Measurements from ENCODE around the gene PRKAG2.
"Not testable (repeated sequence)": the region's sequence is repeated elsewhere in the genome, so short reads cannot be mapped to it uniquely, and the experiment has no call there.

PRKAG2 gene

DNA sequence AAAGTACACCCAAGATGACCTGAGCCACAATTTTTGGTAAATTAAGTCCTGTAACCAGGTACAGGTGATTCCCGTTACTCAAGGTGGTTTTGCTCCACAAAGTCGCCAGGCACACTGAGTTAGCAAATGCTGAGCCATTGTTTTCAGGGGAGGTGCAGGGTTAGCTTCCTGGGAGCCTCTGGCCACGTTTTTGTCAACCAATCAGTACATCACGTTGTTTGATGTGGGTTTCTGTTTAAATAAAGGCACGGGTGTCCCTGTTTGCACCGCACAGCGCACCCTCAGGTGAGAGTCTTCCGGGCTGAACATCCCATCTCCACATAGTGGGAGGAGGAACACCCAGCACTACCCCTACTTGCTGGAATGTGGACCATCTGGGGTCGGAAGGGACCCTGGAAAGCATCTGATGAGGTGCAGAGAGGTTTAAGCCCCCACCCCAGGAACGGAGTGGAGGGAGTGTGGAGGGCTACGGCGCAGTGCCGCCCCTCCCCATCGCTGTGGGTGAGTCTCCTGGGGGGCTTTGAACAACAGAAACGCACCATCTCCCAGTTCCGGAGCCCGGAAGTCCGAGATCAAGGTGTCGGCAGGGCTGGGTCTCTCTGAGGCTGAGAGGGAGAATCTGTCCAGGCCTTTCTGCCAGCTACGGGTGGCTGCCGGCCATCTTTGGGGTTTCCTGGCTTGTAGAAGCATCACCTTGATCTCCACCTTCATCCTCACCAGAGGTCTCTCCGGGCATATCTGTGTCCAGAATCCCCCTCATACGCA is 42.5 kb downstream of the PRKAG2 start:
- TF ChIP-seq JUND (IDR thresholded peaks at IDR 0.05; ENCODE audit: low read depth): no peak
- DNase-seq (ENCODE audit: low read depth in 1 of 2, low spot score in 1 of 2): no peak
- in situ Hi-C loops (cut with HindIII; ENCODE audit: low pct_unique_long_range_greater_than_20kb, low sequenced_read_pairs): no loop called here

DNA sequence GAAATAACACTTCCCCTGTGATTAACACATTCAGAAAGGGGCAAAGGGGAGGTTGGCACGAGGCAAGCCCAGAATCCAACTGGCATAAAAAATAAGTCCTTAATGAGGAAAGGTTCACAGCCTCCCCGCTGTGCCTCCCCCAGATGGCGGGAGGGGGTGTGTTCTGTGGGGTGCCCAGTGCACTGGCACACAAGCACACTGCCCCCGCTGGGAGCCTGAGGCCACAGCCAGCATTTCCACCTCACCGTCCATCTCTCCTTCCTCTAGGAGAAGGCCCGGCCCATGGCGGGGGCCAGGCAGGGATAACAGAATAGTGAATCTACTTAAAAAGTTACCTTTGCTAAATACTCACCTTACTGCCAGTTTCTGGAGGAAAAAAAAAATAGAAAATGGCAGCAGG is 43.2 kb downstream of the PRKAG2 start:
- in situ Hi-C loops (cut with HindIII; ENCODE audit: low pct_unique_long_range_greater_than_20kb, low sequenced_read_pairs): no loop called here
- no peak for TF ChIP-seq JUND (IDR thresholded peaks at IDR 0.05; ENCODE audit: low read depth)
- no peak for DNase-seq (ENCODE audit: low read depth in 1 of 2, low spot score in 1 of 2)

DNA sequence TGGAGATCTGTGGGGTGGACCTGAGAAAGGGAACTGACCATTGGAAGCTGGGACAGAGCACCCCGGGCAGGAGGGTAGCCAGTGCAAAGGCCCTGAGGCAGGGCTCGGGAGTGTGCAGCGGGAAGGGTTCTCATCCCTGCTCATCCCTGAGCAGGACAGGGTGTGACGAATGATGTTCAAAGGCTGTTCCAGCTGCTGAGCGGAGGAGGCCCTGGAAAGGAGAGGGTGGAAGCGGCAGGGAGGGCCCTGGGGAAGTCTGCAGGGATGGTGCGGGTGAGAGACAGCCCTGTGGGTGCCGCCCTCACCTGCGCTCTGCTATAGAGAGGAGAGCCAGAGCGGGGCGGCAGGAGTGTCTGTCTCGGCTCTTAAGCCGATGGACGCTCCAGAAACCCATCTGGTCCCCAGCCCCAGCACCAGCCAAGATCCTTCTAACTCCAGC is 43.7 kb downstream of the PRKAG2 start:
- DNase-seq (ENCODE audit: low read depth in 1 of 2, low spot score in 1 of 2): no peak
- in situ Hi-C loops (cut with HindIII; ENCODE audit: low pct_unique_long_range_greater_than_20kb, low sequenced_read_pairs): no loop called here
- TF ChIP-seq JUND (IDR thresholded peaks at IDR 0.05; ENCODE audit: low read depth): no peak

DNA sequence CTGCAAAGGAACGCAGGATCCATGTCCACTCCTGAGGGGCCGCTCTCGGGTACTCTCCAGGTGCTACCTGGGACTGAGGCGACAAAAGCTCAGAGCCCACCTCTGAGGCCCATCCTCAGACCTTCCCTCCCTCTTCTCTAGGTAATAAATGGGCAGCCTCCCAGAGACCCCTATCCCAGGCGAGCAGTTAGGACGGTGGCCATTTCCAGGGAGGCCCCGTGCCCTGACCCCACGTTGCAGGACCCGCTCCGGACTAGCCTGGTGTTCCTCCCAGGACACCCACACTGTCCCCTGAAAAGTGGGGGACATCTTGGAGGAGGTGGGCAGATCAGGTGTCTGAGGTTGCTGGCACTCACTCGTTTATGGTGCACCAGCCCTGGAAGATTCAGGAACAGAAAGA is 44.3 kb downstream of the PRKAG2 start:
- no peak for DNase-seq (ENCODE audit: low read depth in 1 of 2, low spot score in 1 of 2)
- TF ChIP-seq JUND (IDR thresholded peaks at IDR 0.05; ENCODE audit: low read depth): no peak
- in situ Hi-C loops (cut with HindIII; ENCODE audit: low pct_unique_long_range_greater_than_20kb, low sequenced_read_pairs): no loop called here

DNA sequence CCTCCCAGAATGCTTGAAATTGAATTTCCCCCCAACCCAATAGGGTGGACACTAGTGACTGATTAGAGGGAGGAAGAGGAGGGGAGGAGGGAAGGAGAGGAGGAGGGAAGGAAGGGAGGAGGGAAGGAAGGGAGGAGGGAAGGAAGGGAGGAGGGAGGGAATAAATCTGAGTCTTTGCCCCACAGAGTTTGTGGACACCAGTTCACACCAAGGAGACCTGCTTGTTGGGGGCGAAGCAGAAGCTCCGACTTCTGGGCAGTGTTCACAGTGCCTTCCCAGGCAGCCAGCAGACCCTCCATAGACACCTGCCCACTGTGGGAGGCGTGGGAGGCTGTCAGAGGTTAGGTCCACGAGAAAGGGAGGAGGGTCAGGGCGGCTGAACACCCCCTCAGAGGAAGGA is 44.8 kb downstream of the PRKAG2 start:
- TF ChIP-seq JUND (IDR thresholded peaks at IDR 0.05; ENCODE audit: low read depth): no peak
- in situ Hi-C loops (cut with HindIII; ENCODE audit: low pct_unique_long_range_greater_than_20kb, low sequenced_read_pairs): no loop called here
- no peak for DNase-seq (ENCODE audit: low read depth in 1 of 2, low spot score in 1 of 2)

DNA sequence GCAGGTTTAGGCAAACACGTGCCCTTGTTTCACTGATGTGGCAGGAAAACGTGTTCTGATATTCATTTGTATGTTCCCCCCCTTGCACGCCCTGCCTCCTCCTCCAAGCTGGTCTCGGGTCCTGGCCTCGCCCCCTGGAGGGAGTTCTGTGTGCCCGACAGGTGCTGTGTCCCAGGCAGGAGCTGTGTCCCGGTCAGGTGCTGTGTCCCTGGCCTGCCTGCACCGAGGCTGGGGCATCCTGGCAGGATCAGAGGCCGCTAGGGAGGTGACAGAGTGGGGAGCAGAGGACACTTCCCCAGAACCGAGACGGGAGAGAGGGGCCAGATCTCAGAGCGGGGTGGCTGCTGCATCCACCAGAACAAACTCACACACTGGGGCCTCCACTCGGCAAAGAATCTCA is 45.3 kb downstream of the PRKAG2 start:
- no peak for DNase-seq (ENCODE audit: low read depth in 1 of 2, low spot score in 1 of 2)
- in situ Hi-C loops (cut with HindIII; ENCODE audit: low pct_unique_long_range_greater_than_20kb, low sequenced_read_pairs): no loop called here
- no peak for TF ChIP-seq JUND (IDR thresholded peaks at IDR 0.05; ENCODE audit: low read depth)

DNA sequence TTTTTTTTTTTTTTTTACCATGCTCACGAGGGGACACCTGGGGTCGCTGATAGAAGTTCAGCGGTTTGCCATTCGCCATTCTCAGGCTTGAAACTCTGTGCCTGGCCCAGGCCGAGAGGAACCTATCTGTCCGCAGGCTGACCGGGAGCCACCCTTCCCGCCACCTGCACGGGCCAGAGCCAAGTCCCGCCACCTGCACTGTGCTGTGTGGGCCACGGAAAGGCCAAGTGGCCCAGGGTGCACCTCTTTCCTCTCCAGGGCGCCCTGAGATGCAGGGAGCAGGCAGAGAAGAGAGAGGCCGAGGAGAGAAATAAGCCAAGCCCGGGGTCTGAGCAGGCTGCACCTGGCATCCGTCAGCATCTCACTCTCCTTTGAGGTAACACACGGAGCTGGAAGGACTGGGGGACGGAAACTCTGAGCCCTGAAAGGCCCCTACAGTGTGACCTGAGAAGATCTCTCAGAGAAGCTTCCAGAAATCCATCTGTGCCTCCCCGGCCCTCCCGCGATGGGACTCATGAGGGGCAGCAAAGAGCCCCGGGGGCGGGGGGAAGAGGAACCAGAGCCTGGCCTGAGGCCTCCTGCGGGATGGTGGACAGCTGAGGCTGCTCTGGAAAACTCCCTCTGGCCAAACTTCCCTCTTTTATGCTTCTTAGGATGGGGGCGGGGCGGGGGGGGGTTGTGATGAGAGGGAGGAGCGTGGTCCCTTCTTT is 46.6 kb downstream of the PRKAG2 start:
- no peak for TF ChIP-seq JUND (IDR thresholded peaks at IDR 0.05; ENCODE audit: low read depth)
- in situ Hi-C loops (cut with HindIII; ENCODE audit: low pct_unique_long_range_greater_than_20kb, low sequenced_read_pairs): no loop called here
- no peak for DNase-seq (ENCODE audit: low read depth in 1 of 2, low spot score in 1 of 2)

DNA sequence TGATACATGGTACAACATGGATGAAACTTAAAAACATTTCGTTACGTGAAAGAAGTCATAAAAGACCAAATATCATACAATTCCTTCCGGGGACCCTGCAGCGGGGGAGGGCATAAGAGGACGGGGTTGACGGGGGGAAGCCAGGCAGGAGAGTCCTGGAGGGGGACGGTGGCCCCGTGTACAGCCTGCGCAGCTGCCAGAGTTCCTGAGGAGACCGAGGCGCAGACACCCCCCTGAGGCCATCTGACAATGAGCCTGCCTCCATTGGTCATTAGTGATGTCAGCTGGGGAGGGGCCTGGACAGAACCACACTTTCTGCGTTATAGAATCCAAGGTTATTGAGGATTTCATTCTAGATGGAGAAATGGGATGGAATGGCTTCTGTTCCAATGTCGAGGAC is 47.2 kb downstream of the PRKAG2 start:
- no peak for TF ChIP-seq JUND (IDR thresholded peaks at IDR 0.05; ENCODE audit: low read depth)
- no peak for DNase-seq (ENCODE audit: low read depth in 1 of 2, low spot score in 1 of 2)
- in situ Hi-C loops (cut with HindIII; ENCODE audit: low pct_unique_long_range_greater_than_20kb, low sequenced_read_pairs): no loop called here

DNA sequence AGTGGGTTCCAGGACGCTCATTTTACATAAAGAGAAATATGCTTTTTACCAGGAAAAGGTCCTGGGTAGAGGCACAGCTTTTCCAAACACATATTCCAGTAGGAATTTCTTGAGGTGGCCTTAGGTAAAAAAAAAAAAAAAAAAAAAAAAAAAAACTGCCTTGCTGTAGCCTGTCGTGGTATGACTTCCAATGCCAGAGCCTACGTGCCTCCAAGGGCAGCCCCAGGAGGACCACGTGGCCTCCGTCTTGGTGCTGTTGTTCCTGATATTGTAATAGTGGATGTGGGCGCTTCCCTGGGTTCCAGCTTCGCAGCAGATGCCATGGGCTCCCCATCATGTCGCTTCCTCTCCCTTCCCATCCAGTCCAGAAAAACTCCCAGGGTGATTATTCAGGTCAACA is 49.3 kb downstream of the PRKAG2 start:
- no peak for DNase-seq (ENCODE audit: low read depth in 1 of 2, low spot score in 1 of 2)
- in situ Hi-C loops (cut with HindIII; ENCODE audit: low pct_unique_long_range_greater_than_20kb, low sequenced_read_pairs): no loop called here
- no peak for TF ChIP-seq JUND (IDR thresholded peaks at IDR 0.05; ENCODE audit: low read depth)

DNA sequence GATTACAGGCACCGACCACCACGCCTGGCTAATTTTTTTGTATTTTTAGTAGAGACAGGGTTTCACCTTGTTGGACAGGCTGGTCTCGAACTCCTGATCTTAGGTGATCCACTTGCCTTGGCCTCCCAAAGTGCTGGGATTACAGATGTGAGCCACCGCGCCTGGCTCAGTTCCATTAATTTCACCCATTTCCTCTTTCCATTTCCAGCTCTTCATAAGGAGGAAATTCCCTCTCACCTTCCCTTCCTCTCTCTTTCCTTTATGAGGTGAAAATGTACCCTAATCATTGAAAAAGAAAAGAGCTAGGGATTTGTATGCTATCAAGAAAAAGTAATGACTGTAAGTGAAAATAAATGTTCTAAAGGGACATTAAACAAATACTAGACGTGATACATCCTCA is 50.6 kb downstream of the PRKAG2 start:
- DNase-seq (ENCODE audit: low read depth in 1 of 2, low spot score in 1 of 2); in situ Hi-C loops (cut with HindIII; ENCODE audit: low pct_unique_long_range_greater_than_20kb, low sequenced_read_pairs): not testable (repeated sequence)

DNA sequence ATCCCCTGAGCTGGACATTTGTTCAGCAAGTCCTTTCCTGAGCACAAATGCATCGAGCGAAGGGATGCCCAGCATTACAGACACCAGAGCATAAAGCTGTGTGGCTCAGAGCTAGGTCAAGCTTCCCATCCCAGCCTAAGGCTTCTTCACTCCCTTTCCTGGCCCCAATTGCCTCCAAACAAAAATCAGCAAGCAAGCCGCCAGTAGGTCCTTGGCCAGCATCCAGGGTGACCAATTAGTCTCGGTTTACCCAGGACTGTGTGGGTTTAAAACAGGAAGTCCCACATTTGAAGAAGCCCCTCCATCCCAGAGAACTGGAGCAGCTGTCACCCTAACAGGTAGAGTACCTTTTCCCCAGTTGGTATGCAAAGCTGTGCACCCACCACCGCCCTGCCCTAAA is 51.2 kb downstream of the PRKAG2 start:
- in situ Hi-C loops (cut with HindIII; ENCODE audit: low pct_unique_long_range_greater_than_20kb, low sequenced_read_pairs): no loop called here
- no peak for DNase-seq (ENCODE audit: low read depth in 1 of 2, low spot score in 1 of 2)

DNA sequence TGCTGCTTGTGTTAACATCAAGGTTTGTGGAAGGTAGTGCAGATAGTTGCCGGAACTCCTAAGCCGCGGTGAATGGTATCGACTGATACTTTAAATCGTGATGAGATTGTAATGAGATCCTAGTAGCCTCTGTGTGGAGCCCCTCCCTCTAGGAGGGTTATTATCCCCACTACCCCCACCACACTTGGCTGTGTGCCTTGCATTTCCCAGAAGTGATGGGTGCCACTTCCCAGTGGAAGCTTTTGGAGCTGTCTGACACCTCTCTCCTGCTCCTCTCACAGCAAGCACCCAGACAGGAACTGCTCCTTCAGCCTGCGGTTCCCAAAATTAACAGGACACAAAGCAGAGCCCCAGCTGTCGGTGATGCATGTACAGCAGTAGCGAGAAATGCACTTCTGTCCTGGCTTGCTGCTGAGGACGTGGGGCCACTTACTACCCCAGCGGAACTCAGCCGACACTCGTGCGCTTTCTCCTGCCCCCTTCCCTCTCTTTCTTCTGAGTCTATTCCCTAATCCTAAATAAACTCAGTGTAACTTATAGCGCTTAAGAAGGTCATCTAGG is 52.5 kb downstream of the PRKAG2 start:
- TF ChIP-seq JUND (IDR thresholded peaks at IDR 0.05; ENCODE audit: low read depth): no peak
- in situ Hi-C loops (cut with HindIII; ENCODE audit: low pct_unique_long_range_greater_than_20kb, low sequenced_read_pairs): no loop called here
- DNase-seq (ENCODE audit: low read depth in 1 of 2, low spot score in 1 of 2): no peak

More for the DNA sequence above, 51.2 kb downstream of the PRKAG2 start:
- no peak for TF ChIP-seq JUND (IDR thresholded peaks at IDR 0.05; ENCODE audit: low read depth)

All from T47D (cell line).